K562 (cell line): ENCODE measurements around the gene PTBP3. TPM values are rescaled to one million over a fixed set of nuclear protein-coding genes. Genes with fewer than 3 reads are reported as not detected.

Experiments used
- CCNT2 ChIP-seq: IDR thresholded peaks from 2 replicates; pipeline ENCODE4 v1.6.1; 2011; ENCODE audit warnings: borderline replicate concordance, low read depth, mild to moderate bottlenecking, moderate library complexity, mixed read lengths, low read length; ENCODE audit not compliant: insufficient read length; ENCODE audit errors: extremely low read depth
- CLOCK ChIP-seq: fragments of 250-450 bp; sonication (Bioruptor Pico); IDR thresholded peaks from 2 replicates; pipeline ENCODE4 v1.4.0; 2020; ENCODE audit warnings: mild to moderate bottlenecking, moderate library complexity, borderline replicate concordance
- E2F3 ChIP-seq: fragments of 250-450 bp; sonication (Bioruptor Pico); IDR thresholded peaks from 2 replicates; pipeline ENCODE4 v1.4.0; 2020; ENCODE audit warnings: mild to moderate bottlenecking
- KDM2B ChIP-seq: fragments of 250-450 bp; sonication (Bioruptor Pico); IDR thresholded peaks from 2 replicates; pipeline ENCODE4 v1.8.0; 2021; ENCODE audit warnings: mild to moderate bottlenecking, moderate library complexity
- NKRF ChIP-seq: fragments of 450-650 bp; IDR thresholded peaks from 2 replicates; pipeline ENCODE4 v1.6.1; 2016; ENCODE audit warnings: borderline replicate concordance
- NR2C2 ChIP-seq, 2 experiments: fragments of 200-800 bp in 1 of 2; sonication (Bioruptor generic) in 1 of 2; sonication (generic) in 1 of 2; formaldehyde crosslinking in 1 of 2; IDR thresholded peaks; 2 replicates each; pipeline versions ENCODE4 v1.6.1 to v1.8.0; 2016 to 2022; ENCODE audit warnings: mild to moderate bottlenecking in 1 of 2, missing compliant biosample characterization in 1 of 2, missing genetic modification characterization in 1 of 2, missing genetic modification reagents in 1 of 2
- POLR3A ChIP-seq: IDR thresholded peaks from 2 replicates; pipeline ENCODE4 v1.6.1; 2011; ENCODE audit warnings: borderline replicate concordance, mild to moderate bottlenecking, moderate library complexity; ENCODE audit not compliant: insufficient read length, insufficient read depth; ENCODE audit errors: extremely low read depth
- RBFOX2 ChIP-seq: fragments of 200-400 bp; formaldehyde crosslinking; IDR thresholded peaks from 2 replicates; pipeline ENCODE4 v1.6.1; 2017; ENCODE audit warnings: low read depth, mild to moderate bottlenecking, low read length, moderate library complexity
- SAP30 ChIP-seq: fragments of 200-600 bp; sonication (generic); IDR thresholded peaks from 2 replicates; pipeline ENCODE4 v1.6.1; 2012; ENCODE audit warnings: borderline replicate concordance, low read depth, mild to moderate bottlenecking, moderate library complexity, low read length, control low read depth, inconsistent platforms; ENCODE audit not compliant: insufficient read depth, poor library complexity, severe bottlenecking
- SMAD4 ChIP-seq: fragments of 250-450 bp; sonication (Bioruptor Pico); conservative IDR thresholded peaks from 2 replicates; pipeline ENCODE4 v1.8.0; 2021; ENCODE audit warnings: inconsistent platforms, mild to moderate bottlenecking, moderate library complexity
- SMARCC2 ChIP-seq: fragments of 450-650 bp; IDR thresholded peaks from 2 replicates; pipeline ENCODE4 v1.6.1; 2017; ENCODE audit warnings: antibody characterized with exemption, moderate library complexity, mild to moderate bottlenecking, low read depth
- SMARCE1 ChIP-seq: fragments of 450-650 bp; IDR thresholded peaks from 2 replicates; pipeline ENCODE4 v1.7.1; 2016; ENCODE audit warnings: mild to moderate bottlenecking
- SP1 ChIP-seq: sonication (generic); formaldehyde crosslinking; IDR thresholded peaks from 2 replicates; pipeline ENCODE4 v1.8.1; 2022; ENCODE audit warnings: mild to moderate bottlenecking, missing genetic modification reagents
- TEAD1 ChIP-seq, 2 experiments: fragments of 450-650 bp in 1 of 2; sonication (generic) in 1 of 2; formaldehyde crosslinking; IDR thresholded peaks; 2 replicates each; pipeline versions ENCODE4 v1.4.0 to v1.8.0; 2020 to 2022; ENCODE audit warnings: mild to moderate bottlenecking in 2 of 2, missing genetic modification reagents in 1 of 2
- ZBTB9 ChIP-seq: fragments of 450-650 bp; formaldehyde crosslinking; IDR thresholded peaks from 2 replicates; pipeline ENCODE4 v1.4.0; 2020; ENCODE audit warnings: mild to moderate bottlenecking, moderate library complexity
- ZNF551 ChIP-seq: fragments of 250-450 bp; sonication (Bioruptor Pico); IDR thresholded peaks from 2 replicates; pipeline ENCODE4 v1.5.0; 2021; ENCODE audit warnings: mild to moderate bottlenecking, moderate library complexity
- polyA plus RNA-seq, 8 experiments: library from polyadenylated mRNA; depleted of rRNA in 4 of 8; stranded (reverse) in 5 of 8; unstranded in 3 of 8; fragments of >200 nt; fragmentation: Nextera tagmentation in 2 of 8; fragmentation: Illumina TruSeq in 1 of 8; extraction: Ambion mirVana in 2 of 8; extraction: Trizol in 1 of 8; gene quantifications; 2 replicates each; pipeline versions ENCODE4 v1.2.1 to v1.2.3, GENCODE V29; 2011 to 2014; ENCODE audit warnings: inconsistent platforms in 1 of 8, missing spikeins in 1 of 8
- total RNA-seq, 7 experiments: library from RNA; depleted of rRNA in 6 of 7; stranded (reverse); fragments of >200 nt in 6 of 7; fragmentation: Illumina TruSeq in 2 of 7; extraction: Trizol in 2 of 7; gene quantifications; 2 replicates each; pipeline versions ENCODE4 v1.2.1 to v1.2.3, GENCODE V29; 2011 to 2021; ENCODE audit warnings: low replicate concordance in 1 of 7

PTBP3 gene
- total and polyA plus RNA-seq, 9 of the 15 experiments (the other 6 are each of a cell fraction or from before 2014, with no cell fraction given): 22.4 to 132 (median 68.0) TPM

GRCh38 chr9:112380102-112380824 is 46.8 kb upstream of the PTBP3 start, which contains the start of gene HSDL2 (continued):
- no peak for TF ChIP-seq NR2C2 (CRISPR knock-in tag; IDR thresholded peaks at IDR 0.05)
- peak; percentile 89 for TF ChIP-seq NR2C2 (tag; IDR thresholded peaks at IDR 0.05)
- 0 out of 2 replicates have a peak, but pooled peaks have one; percentile 16 for TF ChIP-seq KDM2B (CRISPR knock-in tag)
- no peak for TF ChIP-seq ZNF551
- TF ChIP-seq CCNT2: peak; percentile 51
- 0 out of 2 replicates have a peak, but pooled peaks have one; percentile 10 for TF ChIP-seq SMAD4 (CRISPR knock-in tag)
- peak; percentile 35 for TF ChIP-seq RBFOX2
- peak; percentile 17; the same call in 1 of the 2 replicates for TF ChIP-seq SP1 (CRISPR knock-in tag)
- no peak for TF ChIP-seq POLR3A
- no peak for TF ChIP-seq CLOCK (CRISPR knock-in tag)
- TF ChIP-seq TEAD1 (CRISPR knock-in tag; IDR thresholded peaks at IDR 0.05): no peak
- TF ChIP-seq ZBTB9 (CRISPR knock-in tag): no peak
- no peak for TF ChIP-seq SMARCE1
- TF ChIP-seq NKRF: peak; percentile 61; the same call in 1 of the 2 replicates
- peak; percentile 28 for TF ChIP-seq SAP30
- peak; percentile 45; the same call in 1 of the 2 replicates for TF ChIP-seq SMARCC2
- TF ChIP-seq E2F3: no peak
